ENCODE data around the gene PHF21B. TPM values are rescaled to one million over a fixed set of nuclear protein-coding genes. Genes with fewer than 3 reads are reported as not detected.
"Not testable (repeated sequence)": the region's sequence is repeated elsewhere in the genome, so short reads cannot be mapped to it uniquely, and the experiment has no call there.

PHF21B gene
- total RNA-seq (2014; rRNA removed; shearing (Covaris generic)): not detected in 2 replicates

GRCh38 chr22:45009606-45010531, at the start of gene PHF21B:
Gene PHF21B, minus strand, starts transcription at chr22:45010005. Its CDS starts 456 bp downstream, at chr22:45009549.
- DNase-seq (ENCODE audit: low read depth): peak; percentile 3

GRCh38 chr22:45059296-45059695, 49.5 kb upstream of the PHF21B start:
- DNase-seq (ENCODE audit: low read depth): no peak

- no peak for DNase-seq (ENCODE audit: low read depth)
Observed at GRCh38 chr22:45058622-45058912, 48.8 kb upstream of the PHF21B start.

- no peak for DNase-seq (ENCODE audit: low read depth)
Observed at GRCh38 chr22:45055936-45056335, 46.1 kb upstream of the PHF21B start.

- no peak for DNase-seq (ENCODE audit: low read depth)
Observed at GRCh38 chr22:45053571-45053970, 43.8 kb upstream of the PHF21B start.

GRCh38 chr22:45053094-45053493, 43.3 kb upstream of the PHF21B start:
- DNase-seq (ENCODE audit: low read depth): no peak

GRCh38 chr22:45052665-45053064, 42.9 kb upstream of the PHF21B start:
- DNase-seq (ENCODE audit: low read depth): not testable (repeated sequence)

GRCh38 chr22:45051946-45052345, 42.1 kb upstream of the PHF21B start:
- no peak for DNase-seq (ENCODE audit: low read depth)

- no peak for DNase-seq (ENCODE audit: low read depth)
Observed at GRCh38 chr22:45051419-45051818, 41.6 kb upstream of the PHF21B start.

GRCh38 chr22:45047260-45047659, 37.5 kb upstream of the PHF21B start:
- DNase-seq (ENCODE audit: low read depth): no peak

- DNase-seq (ENCODE audit: low read depth): no peak
Observed at GRCh38 chr22:45045208-45045607, 35.4 kb upstream of the PHF21B start.

- DNase-seq (ENCODE audit: low read depth): no peak
Observed at GRCh38 chr22:45042263-45042662, 32.5 kb upstream of the PHF21B start.

- DNase-seq (ENCODE audit: low read depth): no peak
Observed at GRCh38 chr22:45039133-45039532, 29.3 kb upstream of the PHF21B start.

GRCh38 chr22:45036154-45036553, 26.3 kb upstream of the PHF21B start:
- DNase-seq (ENCODE audit: low read depth): no peak

- DNase-seq (ENCODE audit: low read depth): no peak
Observed at GRCh38 chr22:45034821-45035220, 25.0 kb upstream of the PHF21B start.

- no peak for DNase-seq (ENCODE audit: low read depth)
Observed at GRCh38 chr22:45034156-45034555, 24.4 kb upstream of the PHF21B start.

GRCh38 chr22:45033136-45033535, 23.3 kb upstream of the PHF21B start:
- DNase-seq (ENCODE audit: low read depth): no peak

- DNase-seq (ENCODE audit: low read depth): no peak
Observed at GRCh38 chr22:45031629-45032403, 22.0 kb upstream of the PHF21B start.

- no peak for DNase-seq (ENCODE audit: low read depth)
Observed at GRCh38 chr22:45029501-45029900, 19.7 kb upstream of the PHF21B start.

GRCh38 chr22:45026511-45026910, 16.7 kb upstream of the PHF21B start:
- DNase-seq (ENCODE audit: low read depth): no peak

- no peak for DNase-seq (ENCODE audit: low read depth)
Observed at GRCh38 chr22:45023431-45023830, 13.6 kb upstream of the PHF21B start.

- no peak for DNase-seq (ENCODE audit: low read depth)
Observed at GRCh38 chr22:45019861-45020655, 10.3 kb upstream of the PHF21B start.
